ENCODE data around the gene TRIM47. TPM values are rescaled to one million over a fixed set of nuclear protein-coding genes. Genes with fewer than 3 reads are reported as not detected.
A peak's percentile ranks its signal among the peaks of the same experiment; 100 is the strongest.
"Not testable (repeated sequence)": the region's sequence is repeated elsewhere in the genome, so short reads cannot be mapped to it uniquely, and the experiment has no call there.

The TRIM47 gene
- total RNA-seq, 1 donor from 2014 or later, result 7.2 TPM

DNA sequence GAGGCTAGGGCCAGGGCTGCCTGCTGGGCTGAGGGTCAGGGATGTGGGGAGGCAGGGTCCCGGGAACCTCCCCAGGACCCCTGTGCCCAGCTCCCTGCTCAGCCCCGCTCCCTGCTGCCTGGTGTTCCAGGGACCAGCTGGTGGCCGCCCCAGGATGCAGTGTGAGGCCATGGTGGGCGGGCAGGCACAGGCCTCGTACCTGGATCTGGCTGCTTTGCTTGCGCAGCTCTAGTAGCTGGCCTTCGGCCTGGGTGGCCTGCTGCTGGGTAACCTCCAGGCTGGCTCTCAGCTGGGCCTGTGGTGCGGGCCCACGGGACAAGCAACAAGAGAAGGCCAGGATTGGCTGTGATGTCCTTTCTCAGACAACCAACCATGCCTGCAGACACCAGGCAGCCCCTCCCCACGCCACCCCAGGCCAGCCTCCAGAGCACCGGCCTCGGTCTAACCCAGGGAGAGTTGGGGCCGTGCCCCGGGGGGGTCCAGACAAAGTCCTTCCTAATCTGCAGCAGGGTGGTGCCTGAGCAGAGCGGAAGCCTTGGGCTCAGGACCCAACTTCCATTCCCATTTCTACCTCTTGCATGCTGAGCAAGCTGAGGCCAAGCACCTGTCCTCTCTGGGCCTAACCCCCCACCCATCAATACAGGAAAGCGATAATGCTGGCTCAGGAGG lies 14.3 kb upstream of the TRIM47 start:
- no peak for DNase-seq (ENCODE audit: low read depth)

DNA sequence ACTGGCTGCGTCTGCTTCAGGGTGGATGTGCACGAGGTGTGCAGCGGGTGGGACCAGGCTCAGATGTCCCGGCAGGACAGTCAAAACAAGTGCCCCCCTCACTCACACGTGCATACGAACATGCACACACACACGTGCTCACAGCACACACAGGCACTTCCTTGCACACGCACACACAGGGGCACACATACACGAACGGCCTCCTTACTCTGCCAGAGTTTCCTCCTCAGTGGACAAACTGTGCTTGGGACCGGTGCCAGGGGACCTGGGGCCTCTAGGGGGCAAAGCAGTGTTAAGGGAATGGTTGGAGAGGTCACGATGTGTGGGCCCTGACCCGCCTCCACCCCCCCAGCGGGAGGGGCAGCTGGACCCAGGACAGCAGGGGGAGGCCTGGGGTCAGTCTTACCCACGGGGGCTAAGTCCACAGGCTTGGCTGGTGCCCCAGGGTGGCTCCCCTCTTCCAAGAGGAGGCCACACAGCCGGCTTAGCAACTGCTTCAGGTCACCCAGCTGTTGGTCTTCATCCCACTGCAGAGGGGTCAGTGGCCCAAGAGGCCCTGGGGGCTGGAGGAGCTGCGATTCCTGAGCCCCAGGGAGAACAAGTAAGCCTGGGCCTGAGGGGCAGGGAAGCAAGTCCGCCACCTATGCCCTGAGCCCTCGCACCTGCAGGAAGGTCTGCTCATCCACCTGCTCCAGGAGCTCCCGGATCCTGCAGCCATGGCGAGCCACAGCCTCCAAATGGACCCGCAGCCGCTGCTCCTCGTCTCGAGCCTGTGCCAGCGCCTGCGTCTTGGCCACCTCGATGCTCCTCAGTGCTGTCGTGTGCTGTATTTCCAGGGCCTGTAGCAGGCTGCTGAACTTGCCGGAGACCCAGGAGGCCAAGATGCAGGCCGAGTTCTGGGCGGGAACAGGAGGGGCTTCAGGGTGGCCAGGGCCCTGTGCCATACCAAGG lies 13.5 kb upstream of the TRIM47 start:
- no peak for DNase-seq (ENCODE audit: low read depth)

DNA sequence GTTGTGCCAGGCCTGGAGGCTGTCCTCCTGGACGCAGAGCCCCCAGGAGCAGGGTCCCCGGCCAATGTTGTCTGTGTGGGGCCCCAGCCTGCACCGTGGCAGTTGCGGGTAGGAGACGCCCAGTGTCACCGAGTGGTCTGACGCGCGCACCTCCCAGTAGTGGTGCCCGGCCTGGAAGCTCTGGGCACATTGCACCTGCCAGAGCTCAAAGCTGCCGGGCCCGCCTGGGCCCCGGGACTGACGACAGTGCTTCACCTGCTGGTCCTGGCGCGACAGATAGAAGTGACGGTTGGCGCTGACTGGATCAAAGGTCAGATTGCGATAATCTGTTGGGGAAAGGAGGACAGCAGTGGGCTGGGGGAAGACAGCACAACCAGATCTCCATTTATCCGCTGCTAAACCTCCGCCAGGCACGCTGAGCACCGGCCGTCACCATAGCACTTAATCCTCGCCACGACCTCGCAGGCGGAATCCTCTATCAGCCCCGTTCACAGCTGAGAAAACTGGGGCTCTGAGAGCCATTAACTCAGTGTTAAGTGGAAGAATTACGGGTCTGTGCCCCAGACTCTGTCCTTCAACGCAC lies 12.7 kb upstream of the TRIM47 start:
- no peak for DNase-seq (ENCODE audit: low read depth)

DNA sequence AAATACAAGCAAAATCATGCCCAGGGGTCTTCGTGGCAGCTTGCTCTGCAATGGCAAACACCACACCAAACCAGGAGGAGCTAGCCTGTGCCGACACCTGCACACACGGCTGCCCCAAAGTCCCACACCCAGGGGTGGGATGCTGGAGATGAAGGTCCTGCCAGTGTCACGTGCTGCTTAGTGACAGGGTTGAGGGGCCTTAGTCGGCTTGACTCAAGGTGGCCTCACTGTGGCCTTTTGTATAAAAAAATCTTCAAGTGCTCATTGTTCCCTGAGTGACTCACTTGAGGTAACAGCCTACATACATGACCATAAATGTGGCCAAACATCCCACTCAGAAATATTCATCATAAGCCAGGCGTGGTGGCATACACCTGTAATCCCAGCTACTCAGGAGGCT lies 11.1 kb upstream of the TRIM47 start:
- no peak for DNase-seq (ENCODE audit: low read depth)

DNA sequence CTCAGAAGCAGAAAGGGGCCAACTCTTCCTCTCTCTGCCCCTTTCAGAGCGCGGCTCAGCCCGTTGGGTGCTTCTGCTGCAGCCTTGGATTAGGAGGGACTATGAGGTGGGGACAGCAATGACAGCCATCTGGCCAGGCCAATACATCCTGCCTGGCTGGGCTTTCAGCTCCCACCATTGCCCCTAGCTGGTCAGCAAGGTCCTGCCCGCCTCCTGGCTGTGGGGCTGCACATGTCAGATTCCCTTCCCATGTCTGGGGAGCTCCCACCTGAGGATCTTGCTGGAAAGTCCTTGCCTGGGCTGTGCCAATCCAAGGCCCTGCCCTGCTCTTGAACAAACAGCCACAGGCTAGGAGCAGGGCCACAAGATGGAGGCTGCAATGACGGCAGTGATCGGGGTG lies 10.1 kb upstream of the TRIM47 start:
- DNase-seq (ENCODE audit: low read depth), result no peak

DNA sequence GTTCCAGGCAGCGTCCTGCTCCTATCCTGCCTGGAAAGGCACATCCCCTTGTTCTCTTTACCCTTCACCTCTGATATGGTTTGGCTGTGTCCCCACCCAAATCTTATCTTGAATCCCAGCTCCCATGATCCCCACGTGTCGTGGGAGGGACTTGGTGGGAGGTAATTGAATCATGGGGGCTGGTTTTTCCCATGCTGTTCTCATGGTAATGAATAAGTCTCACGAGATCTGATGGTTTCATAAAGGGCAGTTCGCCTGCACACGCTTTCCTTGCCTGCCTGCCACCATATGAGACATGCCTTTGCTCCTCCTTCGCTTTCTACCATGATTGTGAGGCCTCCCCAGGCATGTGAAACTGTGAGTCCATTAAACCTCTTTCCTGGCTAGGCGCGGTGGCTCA lies 7.5 kb upstream of the TRIM47 start:
- not testable (repeated sequence) for DNase-seq (ENCODE audit: low read depth)

DNA sequence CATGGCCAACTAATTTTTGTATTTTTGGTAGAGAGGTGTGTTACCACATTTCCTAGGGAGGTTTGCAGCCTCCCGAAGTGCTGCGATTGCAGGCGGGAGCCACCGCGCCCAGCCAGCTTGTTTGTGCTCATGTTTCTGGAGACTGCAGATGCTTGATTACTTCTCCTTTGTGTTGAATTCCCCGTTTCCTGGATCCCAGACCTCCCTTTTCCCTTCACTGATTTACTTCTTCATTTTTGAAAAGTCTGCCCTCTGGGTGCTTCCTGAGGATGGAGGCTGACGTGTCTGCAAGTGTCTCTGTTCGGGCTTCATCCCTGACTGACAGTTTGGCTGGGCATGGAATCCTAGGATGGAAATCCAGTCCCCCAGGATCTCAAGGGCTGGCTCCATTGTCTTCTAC lies 7.0 kb upstream of the TRIM47 start:
- DNase-seq (ENCODE audit: low read depth), result no peak

DNA sequence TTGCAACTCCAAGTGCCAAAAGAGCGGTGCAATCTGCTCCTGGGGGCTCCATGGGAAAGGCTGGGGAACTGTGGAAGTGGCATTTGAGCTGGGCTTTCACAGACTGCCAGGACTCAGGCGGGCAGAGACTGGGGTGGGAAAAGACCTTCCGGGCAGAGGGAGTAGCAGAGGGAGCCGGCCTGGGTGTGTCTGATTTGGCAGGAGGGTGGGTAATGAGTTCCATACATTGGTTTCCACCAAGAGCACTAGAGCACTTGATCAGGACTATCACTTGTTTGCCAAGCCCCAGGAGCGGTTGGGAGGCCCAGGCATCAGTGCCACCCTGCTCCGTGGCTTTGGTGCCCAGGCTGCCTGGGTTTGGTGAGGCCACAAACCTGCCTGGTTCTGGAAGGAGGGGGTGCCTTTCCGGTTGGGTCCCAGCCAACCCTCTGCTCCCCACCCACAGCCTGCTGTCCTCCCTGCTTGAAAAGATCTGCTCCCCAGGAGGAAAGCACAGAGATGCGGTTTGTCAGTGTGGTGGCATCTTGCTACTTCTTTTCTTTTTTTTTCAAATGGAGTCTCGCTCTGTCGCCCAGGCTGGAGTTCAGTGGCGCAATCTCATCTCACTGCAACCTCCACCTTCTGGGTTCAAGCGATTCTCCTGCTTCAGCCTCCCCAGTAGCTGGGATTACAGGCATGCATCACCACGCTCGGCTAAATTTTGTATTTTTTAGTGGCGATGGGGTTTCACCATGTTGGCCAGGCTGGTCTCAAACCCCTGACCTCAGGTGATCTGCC lies 3.5 kb upstream of the TRIM47 start:
- no peak for DNase-seq (ENCODE audit: low read depth)

DNA sequence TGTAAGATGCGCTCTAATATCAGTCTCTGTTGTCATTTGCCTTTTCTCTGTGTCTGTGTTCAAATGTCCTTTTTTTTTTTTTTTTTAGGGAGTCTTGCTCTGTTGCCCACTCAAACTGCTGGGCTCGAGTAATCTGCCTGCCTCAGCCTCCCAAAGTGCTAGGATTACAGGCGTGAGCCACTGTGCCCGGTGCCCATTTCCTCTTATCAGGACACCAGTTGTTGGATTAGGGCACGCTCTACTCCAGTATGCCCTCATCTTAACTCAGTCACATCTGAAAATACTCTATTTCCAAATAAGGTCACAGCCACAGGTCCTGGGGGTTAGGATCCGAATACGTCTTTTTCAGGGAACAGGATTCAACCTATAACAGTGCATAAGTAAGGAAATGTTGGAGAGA lies 1.9 kb upstream of the TRIM47 start:
- DNase-seq (ENCODE audit: low read depth), result no peak

DNA sequence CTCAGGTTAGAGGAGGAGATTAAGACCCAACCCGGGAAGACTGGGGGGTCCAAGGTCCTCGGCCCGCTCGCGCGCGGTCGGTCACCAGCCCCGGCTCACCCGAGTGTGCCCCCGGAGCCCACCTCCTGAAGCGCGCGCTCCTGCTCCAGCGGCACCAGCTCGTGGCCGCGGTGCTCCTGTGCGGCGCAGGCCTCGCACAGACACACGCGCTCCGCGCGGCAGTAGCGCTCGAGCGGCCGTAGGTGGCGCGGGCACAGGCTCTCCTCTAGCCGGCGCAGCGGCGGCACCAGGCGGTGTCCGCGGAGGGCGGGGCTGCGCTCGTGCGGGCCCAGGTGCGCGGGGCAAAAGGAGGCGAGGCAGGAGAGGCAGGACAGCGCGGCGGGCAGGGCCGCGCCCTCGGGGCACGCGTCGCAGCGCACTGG lies 618 bp downstream of the TRIM47 start:
- peak; percentile 59 for DNase-seq (ENCODE audit: low read depth)

DNA sequence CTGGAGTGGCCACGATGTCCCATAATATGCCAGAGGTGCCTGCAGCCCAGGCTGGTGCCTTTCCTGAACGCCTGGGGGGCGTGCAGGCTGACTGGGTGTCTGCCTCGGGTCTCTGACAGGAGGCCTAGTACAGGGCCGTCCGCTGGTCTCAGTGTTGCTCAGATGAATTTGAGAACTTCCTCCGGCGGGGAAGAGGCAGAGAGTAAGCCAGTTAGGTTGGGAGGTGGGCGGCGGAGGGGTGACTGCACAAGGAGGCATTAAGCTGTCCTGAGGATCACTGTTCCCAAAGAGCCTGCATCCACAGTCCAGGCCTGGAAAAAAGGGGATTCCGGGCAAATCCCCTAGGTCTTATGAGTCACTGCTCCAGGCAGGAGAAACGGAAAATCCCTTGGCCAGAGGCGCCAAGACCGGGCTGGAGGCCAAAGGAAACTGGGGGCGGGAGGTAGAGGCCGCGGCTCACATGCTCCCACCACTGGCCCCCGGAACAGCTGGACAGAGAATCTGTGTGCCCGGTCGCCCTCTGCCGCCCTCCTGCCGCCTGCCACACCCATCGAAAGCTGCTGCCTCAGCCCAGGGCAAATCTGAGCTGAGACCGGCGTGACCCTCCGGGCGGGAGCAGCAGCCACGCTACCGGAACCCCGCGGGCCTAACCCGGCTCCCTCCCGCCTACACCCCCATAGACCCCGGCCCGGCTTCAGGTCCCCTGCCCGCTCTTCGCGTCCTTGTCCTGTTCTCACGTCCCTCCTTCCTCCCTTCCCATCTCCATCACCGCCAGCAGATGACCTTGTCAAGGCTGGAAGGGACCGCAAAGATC lies 1.2 kb downstream of the TRIM47 start:
- peak; percentile 95 for DNase-seq (ENCODE audit: low read depth)

DNA sequence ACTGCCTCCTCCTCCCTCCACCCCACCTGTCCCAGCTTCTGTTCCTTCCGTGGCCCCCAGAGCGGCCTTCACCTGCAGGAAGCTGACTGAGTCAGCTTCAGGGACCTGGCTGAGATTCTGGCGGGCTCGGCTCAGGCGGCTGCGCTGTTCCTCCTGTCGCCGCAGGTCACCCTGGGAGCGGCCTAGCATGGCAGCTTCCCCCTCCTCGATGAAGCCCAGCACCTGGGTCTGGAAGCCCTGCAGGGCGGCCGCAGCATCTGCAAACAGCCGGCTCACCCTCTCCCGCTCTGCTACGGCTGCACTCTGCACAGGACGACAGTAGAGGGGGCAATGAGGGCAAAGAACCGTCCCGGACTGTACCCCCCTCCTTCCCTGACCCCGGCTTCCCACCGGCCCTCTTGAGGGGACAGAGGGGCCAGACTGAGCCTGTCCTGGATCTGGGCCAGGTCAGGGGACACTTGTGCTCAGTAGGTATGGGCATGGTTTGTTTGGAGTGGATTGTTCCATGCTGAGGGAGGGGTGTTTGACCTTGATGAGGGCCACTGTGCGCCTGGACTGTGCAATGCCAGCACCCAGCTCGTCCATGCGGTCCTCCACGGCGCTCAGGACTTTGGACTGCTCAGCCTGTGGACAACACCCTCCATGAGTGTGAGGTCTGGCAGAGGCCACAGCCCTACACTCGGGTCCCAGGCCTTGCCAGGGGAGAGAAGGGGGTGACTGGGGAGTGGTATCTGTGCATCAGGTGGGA lies 2.0 kb downstream of the TRIM47 start:
- no peak for DNase-seq (ENCODE audit: low read depth)

DNA sequence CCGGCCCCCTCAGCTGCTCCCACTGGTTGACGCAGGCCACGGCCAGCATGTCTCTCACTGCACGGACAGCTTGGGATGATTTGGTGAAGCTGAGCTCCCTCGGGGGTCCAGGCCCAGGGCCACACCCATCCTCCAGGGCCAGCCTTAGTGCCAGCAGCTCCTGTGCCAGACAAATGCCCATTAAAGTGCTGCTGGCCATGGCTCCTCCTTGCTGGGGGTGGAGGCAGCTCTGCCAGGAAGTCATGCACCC lies 2.5 kb downstream of the TRIM47 start:
- DNase-seq (ENCODE audit: low read depth), result no peak

DNA sequence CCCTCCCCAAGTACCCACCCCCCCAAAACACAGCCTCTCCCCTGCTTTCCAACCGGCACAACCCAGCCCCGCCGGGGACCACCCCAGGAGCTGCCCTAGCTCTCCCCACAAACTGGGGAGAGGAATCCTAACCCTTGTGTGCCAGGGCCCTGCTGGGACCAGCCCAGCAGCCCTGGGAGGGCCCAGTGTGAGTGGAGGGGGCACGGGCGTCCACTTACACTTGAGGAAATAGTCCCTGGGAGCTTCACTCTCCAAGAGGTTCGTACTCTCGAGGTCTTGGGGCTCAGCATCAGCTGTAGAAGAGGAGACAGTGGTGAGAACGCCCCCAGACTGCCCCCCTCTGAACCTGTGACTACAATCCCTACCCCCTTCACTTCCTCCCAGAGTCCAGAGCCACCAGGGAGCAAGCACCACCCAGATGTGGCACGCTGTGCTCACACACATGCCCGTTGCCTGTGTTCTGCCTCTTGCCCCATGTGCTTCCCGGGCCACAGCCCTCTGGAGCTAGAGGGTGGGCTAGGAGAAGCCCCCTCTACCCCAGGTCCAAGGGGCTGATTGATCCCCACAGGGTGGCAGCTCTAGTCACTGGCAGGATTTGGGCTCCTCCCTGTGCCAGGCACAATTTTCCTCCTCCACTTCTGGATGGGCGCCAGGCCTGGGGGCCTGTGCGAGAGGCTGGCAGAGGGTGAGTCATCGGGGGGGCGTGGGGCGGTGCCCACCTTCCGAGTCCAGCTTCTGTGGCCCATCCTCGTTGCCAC lies 3.0 kb downstream of the TRIM47 start:
- DNase-seq (ENCODE audit: low read depth), result no peak

DNA sequence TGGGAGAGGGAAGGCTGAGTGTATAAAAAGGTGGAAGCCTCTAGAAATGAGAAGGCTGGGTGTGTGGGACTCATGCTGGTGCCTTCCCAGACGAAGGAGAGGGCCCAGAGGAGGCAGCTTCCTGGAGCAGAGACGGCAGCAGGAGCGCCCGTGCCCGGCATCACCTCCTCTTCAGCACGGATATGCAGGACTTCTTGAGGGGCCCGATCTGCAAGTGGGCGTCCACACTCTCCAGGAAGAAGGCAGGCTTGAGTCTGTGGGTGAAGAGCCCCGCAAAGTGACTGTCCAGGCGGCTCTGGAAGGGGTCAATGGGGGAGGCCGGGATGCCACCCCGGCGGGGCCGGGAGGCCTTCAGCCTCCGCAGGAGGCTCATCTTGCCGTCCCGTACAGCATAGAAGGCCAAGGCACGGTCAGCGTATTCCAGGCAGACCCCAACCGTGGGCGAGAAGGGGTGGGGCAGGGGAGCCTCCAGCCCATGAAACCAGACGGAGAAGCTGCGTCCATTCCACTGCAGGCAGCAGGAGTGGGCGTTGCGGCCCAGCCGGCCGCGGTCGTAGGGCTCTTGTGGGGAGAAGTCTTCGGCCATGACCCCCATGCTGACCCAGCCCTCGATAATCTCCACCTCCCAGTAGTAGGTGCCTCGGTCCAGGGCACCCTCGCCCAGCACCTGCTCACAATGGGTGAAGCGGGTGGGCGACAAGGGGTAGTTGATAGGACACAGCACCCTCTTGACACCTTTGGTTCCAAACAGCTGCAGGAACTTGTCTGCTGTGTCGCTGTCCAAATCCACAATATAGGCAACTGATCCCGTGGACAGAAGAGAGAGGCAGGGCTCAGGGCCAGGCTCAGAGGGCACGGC lies 3.8 kb downstream of the TRIM47 start:
- no peak for DNase-seq (ENCODE audit: low read depth)

DNA sequence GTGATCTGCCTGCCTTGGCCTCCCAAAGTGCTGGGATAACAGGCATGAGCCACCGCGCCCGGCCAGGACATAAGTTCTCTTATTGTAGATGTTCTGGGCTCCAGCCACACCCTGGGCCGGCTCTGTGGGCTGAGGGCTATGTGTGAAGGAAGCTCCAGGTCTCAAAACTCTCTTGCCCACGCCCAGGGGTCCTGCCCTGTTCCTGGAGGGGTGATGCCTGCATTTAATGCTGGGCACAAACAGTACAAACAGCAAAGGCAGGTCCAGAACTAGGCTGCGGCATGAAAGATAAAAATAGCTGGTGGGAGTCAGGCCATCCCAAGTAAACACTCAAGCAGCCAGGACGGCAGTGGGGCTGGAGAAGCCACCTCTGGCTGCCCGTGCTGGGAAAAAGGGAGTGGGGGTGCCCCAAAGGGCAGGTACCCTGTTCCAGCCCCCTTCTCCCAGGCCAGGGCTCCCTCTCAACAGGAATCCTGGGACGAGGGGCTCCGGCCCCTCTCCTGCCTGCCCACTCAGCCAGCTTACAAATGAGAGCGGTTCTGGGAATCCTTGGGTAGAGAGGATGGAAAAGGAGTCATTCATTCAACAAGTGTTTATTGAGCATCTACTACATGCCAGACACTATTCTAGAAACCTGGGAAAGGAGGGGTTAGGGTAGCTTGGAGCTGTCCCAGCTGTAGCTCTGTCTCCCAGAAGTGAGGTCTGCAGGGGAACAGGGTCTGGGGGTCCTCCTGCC lies 4.6 kb downstream of the TRIM47 start:
- DNase-seq (ENCODE audit: low read depth), result no peak

DNA sequence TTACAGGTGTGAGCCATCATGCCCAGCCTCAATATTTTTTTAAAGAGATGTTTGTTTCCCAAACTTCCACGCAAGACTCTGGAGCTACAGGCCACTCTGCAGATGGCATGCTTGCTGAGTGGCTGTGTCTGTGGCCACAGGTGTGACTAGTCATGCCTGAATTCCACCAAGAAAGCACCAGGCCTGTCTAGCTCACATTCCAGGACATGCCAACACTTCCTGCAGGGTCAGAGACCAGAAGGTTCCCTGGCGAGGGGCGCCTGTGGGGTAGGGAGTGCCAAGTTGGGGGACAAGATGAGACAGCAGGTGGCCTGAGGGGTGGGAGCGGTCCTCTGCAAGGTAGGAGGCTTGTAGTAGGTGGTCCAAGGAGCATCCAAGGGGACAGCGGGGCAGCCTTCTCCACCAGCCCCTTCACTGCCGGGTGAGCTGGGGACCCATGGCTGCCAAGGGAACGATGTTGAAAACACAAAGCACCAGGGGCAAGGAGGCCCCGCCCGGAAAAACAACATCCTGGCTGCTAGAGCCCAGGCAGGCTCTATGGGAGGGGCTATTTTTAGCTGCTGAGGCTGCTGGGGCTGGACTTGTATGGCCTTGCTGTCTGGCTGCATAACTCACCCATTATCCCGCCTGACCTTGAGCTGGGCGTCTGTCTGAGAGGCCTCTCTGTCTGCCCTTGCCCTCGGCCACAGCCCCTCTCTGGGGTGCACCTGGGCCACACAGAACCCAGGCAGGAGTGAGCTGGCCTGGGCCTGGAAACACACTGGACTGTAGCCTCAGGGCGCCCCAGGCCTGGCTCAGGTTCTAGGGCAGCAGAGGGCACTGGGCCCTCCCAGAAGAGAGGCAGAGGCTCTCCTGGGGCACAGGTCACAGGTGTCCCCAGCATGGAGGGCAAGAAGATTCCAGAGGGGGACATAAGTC lies 5.7 kb downstream of the TRIM47 start:
- DNase-seq (ENCODE audit: low read depth), result peak; percentile 77

Measured in myocyte (in vitro differentiated cells).